HepG2 (cell line): ENCODE measurements around the gene ARGLU1.

ENCODE experiments used
- CREM ChIP-seq, 2 experiments: sonication (generic) in 1 of 2; formaldehyde crosslinking in 1 of 2; IDR thresholded peaks; 2 replicates each; pipeline versions ENCODE4 v1.4.0 to v1.6.1; 2016 to 2020; ENCODE audit warnings: antibody characterized with exemption in 1 of 2, mild to moderate bottlenecking in 1 of 2, missing genetic modification reagents in 1 of 2
- CTCF ChIP-seq: sonication (generic); formaldehyde crosslinking; IDR thresholded peaks from 2 replicates; pipeline ENCODE4 v1.5.0; 2020; ENCODE audit warnings: mild to moderate bottlenecking, missing genetic modification reagents, moderate library complexity
- FOXK2 ChIP-seq: fragments of 450-650 bp; IDR thresholded peaks from 2 replicates; pipeline ENCODE4 v1.6.1; 2016
- FOXM1 ChIP-seq: sonication (generic); formaldehyde crosslinking; IDR thresholded peaks from 2 replicates; pipeline ENCODE4 v1.5.0; 2020; ENCODE audit warnings: missing genetic modification reagents
- SKIL ChIP-seq: sonication (generic); formaldehyde crosslinking; IDR thresholded peaks from 2 replicates; pipeline ENCODE4 v1.8.0; 2022; ENCODE audit warnings: missing genetic modification reagents, mild to moderate bottlenecking, moderate library complexity, borderline replicate concordance
- TCF12 ChIP-seq, 2 experiments: fragments of 450-650 bp in 1 of 2; sonication (generic) in 1 of 2; formaldehyde crosslinking in 1 of 2; IDR thresholded peaks; 2 replicates each; pipeline versions ENCODE4 v1.6.1 to v1.8.0; 2017 to 2022; ENCODE audit warnings: antibody characterized with exemption in 1 of 2, mild to moderate bottlenecking in 1 of 2, missing genetic modification reagents in 1 of 2, moderate library complexity in 1 of 2
- ZBTB2 ChIP-seq: sonication (generic); formaldehyde crosslinking; IDR thresholded peaks from 2 replicates; pipeline ENCODE4 v1.8.0; 2022; ENCODE audit warnings: low read depth, missing genetic modification reagents
- ZNF589 ChIP-seq: sonication (generic); formaldehyde crosslinking; conservative IDR thresholded peaks from 2 replicates; pipeline ENCODE4 v1.8.0; 2022; ENCODE audit warnings: mild to moderate bottlenecking, moderate library complexity, missing genetic modification reagents

GRCh38 chr13:106599875-106600797, 32.2 kb upstream of the ARGLU1 start:
- no peak for TF ChIP-seq CTCF (CRISPR knock-in tag)
- no peak for TF ChIP-seq FOXM1 (CRISPR knock-in tag)
- no peak for TF ChIP-seq ZBTB2 (CRISPR knock-in tag)
- TF ChIP-seq FOXK2 = no peak
- no peak for TF ChIP-seq ZNF589 (CRISPR knock-in tag)
- TF ChIP-seq TCF12 (IDR thresholded peaks at IDR 0.05) = no peak
- TF ChIP-seq TCF12 (CRISPR knock-in tag; IDR thresholded peaks at IDR 0.05) = no peak
- no peak for TF ChIP-seq SKIL
- TF ChIP-seq CREM (IDR thresholded peaks at IDR 0.05) = no peak
- TF ChIP-seq CREM (CRISPR knock-in tag; IDR thresholded peaks at IDR 0.05) = no peak
